ENCODE data around the gene CCDC69.

Gene CCDC69

GRCh38 chr5:151142933-151143332 lies 81.0 kb downstream of the CCDC69 start:
- no peak for DNase-seq (ENCODE audit: low spot score)

- no peak for DNase-seq (ENCODE audit: low spot score)
Measured at GRCh38 chr5:151141535-151141934, 82.4 kb downstream of the CCDC69 start.

- DNase-seq (ENCODE audit: low spot score) = no peak
Measured at GRCh38 chr5:151140686-151141459, 83.0 kb downstream of the CCDC69 start.

- DNase-seq (ENCODE audit: low spot score) = no peak
Measured at GRCh38 chr5:151139646-151140045, 84.2 kb downstream of the CCDC69 start.

- DNase-seq (ENCODE audit: low spot score) = no peak
Measured at GRCh38 chr5:151139015-151139414, 84.9 kb downstream of the CCDC69 start.

- DNase-seq (ENCODE audit: low spot score) = no peak
Measured at GRCh38 chr5:151138114-151138513, 85.8 kb downstream of the CCDC69 start.

- DNase-seq (ENCODE audit: low spot score) = no peak
Measured at GRCh38 chr5:151137067-151137825, 86.6 kb downstream of the CCDC69 start.

- DNase-seq (ENCODE audit: low spot score) = no peak
Measured at GRCh38 chr5:151134228-151134627, 89.7 kb downstream of the CCDC69 start.

GRCh38 chr5:151132963-151133362 lies 90.9 kb downstream of the CCDC69 start:
- no peak for DNase-seq (ENCODE audit: low spot score)

All from AG08396 (cell line).